C4-2B (cell line): Measurements from ENCODE around the gene GSTA2.
"Not testable (repeated sequence)": the region's sequence is repeated elsewhere in the genome, so short reads cannot be mapped to it uniquely, and the experiment has no call there.

Source experiments
- ZFX ChIP-seq: fragments of 450-650 bp; IDR thresholded peaks from 2 replicates; pipeline ENCODE4 v1.6.1; 2017
- TF ChIP-seq, protein P1 (sequence below): fragments of 450-650 bp; conservative IDR thresholded peaks from 2 replicates; pipeline ENCODE4 v1.5.1; 2017; ENCODE audit warnings: mild to moderate bottlenecking

DNA sequence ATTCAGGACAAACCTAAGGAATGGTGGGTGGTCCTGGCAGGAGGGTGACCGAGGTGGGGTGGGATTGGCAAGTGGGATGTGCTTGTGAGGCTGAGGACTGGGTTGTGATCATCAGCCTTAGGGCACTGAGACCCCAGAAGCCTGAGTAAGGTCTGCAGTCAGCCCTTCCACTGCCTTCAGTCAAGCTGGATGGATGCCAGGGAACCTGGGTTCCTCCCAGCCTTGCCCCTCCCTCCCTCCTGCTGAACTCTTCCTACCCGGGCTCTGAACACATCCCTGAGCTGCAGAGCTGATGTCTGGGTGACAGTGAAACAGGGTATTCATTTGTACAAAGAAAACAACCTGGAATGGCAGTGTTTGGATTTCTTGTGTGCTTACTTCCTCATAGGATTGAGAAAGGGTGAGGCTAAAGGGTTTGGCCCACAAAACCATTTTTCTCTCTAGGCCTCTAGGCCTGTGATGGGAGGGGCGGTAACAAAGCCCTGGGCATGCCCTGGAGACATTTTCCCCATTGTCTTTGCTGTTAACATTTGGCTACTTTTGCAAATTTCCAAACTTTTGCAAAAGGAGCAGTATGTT lies 19.5 kb upstream of the GSTA2 start:
- TF ChIP-seq, protein P1, sequence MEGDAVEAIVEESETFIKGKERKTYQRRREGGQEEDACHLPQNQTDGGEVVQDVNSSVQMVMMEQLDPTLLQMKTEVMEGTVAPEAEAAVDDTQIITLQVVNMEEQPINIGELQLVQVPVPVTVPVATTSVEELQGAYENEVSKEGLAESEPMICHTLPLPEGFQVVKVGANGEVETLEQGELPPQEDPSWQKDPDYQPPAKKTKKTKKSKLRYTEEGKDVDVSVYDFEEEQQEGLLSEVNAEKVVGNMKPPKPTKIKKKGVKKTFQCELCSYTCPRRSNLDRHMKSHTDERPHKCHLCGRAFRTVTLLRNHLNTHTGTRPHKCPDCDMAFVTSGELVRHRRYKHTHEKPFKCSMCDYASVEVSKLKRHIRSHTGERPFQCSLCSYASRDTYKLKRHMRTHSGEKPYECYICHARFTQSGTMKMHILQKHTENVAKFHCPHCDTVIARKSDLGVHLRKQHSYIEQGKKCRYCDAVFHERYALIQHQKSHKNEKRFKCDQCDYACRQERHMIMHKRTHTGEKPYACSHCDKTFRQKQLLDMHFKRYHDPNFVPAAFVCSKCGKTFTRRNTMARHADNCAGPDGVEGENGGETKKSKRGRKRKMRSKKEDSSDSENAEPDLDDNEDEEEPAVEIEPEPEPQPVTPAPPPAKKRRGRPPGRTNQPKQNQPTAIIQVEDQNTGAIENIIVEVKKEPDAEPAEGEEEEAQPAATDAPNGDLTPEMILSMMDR: not testable (repeated sequence)
- not testable (repeated sequence) for TF ChIP-seq ZFX
